ENCODE measurements around the gene RTL5.

DNA sequence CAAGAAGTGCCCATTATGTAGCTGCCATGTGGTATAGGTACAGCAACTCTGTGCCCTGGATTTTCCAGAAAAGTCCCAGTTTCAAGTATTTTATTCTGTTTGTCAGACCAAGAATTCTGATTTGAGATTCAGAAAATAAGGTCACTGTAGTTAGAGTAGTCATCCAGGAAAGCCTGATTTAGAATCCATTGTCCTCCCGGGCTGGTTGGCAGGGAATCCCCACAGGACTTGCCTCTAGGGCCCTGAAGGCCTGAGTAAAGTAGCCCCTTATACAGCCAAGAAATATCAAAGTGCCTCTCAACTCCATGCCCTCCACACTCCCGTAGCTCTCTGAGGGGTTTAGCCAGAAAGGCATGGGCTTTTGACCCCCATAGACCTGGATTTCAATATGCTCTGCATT, 36.3 kb downstream of the RTL5 start:
- TF ChIP-seq, protein P1, sequence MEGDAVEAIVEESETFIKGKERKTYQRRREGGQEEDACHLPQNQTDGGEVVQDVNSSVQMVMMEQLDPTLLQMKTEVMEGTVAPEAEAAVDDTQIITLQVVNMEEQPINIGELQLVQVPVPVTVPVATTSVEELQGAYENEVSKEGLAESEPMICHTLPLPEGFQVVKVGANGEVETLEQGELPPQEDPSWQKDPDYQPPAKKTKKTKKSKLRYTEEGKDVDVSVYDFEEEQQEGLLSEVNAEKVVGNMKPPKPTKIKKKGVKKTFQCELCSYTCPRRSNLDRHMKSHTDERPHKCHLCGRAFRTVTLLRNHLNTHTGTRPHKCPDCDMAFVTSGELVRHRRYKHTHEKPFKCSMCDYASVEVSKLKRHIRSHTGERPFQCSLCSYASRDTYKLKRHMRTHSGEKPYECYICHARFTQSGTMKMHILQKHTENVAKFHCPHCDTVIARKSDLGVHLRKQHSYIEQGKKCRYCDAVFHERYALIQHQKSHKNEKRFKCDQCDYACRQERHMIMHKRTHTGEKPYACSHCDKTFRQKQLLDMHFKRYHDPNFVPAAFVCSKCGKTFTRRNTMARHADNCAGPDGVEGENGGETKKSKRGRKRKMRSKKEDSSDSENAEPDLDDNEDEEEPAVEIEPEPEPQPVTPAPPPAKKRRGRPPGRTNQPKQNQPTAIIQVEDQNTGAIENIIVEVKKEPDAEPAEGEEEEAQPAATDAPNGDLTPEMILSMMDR (IDR thresholded peaks at IDR 0.05; ENCODE audit: borderline replicate concordance, extremely low read depth, low read length, poor library complexity, severe bottlenecking) = no peak
- no peak for TF ChIP-seq EZH2 (IDR thresholded peaks at IDR 0.05; ENCODE audit: borderline replicate concordance, low read depth, low read length, severe bottlenecking)

Measured in DND-41 (cell line).